Body of pancreas (tissue), 4 donors: ENCODE data around the gene ZBBX.

Experiments used
- POLR2A ChIP-seq, 3 donors: fragments of 450-650 bp; IDR thresholded peaks; one replicate each; pipeline ENCODE4 v1.6.1; 2016; ENCODE audit warnings: antibody characterized with exemption in 3 of 3, mild to moderate bottlenecking in 2 of 3
- TF ChIP-seq, protein P1 (sequence below), 7 experiments: fragments of 450-650 bp in 4 of 7; fragments of 200-600 bp in 3 of 7; sonication (generic) in 3 of 7; IDR thresholded peaks; one replicate each; pipeline ENCODE4 v1.5.1; 2016 to 2019; ENCODE audit warnings: antibody characterized with exemption in 7 of 7

GRCh38 chr3:167241048-167241845, 138.8 kb downstream of the ZBBX start:
- TF ChIP-seq, protein P1, sequence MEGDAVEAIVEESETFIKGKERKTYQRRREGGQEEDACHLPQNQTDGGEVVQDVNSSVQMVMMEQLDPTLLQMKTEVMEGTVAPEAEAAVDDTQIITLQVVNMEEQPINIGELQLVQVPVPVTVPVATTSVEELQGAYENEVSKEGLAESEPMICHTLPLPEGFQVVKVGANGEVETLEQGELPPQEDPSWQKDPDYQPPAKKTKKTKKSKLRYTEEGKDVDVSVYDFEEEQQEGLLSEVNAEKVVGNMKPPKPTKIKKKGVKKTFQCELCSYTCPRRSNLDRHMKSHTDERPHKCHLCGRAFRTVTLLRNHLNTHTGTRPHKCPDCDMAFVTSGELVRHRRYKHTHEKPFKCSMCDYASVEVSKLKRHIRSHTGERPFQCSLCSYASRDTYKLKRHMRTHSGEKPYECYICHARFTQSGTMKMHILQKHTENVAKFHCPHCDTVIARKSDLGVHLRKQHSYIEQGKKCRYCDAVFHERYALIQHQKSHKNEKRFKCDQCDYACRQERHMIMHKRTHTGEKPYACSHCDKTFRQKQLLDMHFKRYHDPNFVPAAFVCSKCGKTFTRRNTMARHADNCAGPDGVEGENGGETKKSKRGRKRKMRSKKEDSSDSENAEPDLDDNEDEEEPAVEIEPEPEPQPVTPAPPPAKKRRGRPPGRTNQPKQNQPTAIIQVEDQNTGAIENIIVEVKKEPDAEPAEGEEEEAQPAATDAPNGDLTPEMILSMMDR (IDR thresholded peaks at IDR 0.05), result no peak
- TF ChIP-seq POLR2A (IDR thresholded peaks at IDR 0.05), result no peak
